ENCODE measurements around the gene CATSPERB.

DNA sequence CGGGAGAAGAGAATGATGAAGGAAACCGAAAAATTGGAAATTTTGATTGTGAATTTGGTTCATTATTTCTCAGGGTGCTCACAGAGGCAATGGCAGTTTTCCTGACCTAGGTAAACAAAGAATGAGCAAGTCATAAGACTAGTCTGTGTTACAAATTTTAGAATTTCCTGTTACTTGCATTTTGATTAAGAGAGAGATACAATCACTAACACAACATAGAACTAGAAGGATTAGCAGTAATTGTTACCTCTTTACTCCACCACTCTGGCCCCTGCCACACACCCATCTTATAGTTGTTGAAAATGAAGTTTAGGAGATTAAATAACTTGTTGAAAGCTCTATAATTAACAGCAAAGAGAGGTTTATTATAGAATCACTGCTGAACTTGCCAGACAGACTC is 62.0 kb downstream of the CATSPERB start:
- TF ChIP-seq ZNF350 (tag by site-specific recombination; IDR thresholded peaks at IDR 0.05) (no peak), ZNF121 (tag by site-specific recombination; IDR thresholded peaks at IDR 0.05) (no peak), ZNF214 (tag by site-specific recombination; IDR thresholded peaks at IDR 0.05; ENCODE audit: borderline replicate concordance) (no peak), YY2 (tag by site-specific recombination; IDR thresholded peaks at IDR 0.05) (no peak), ZNF274 (IDR thresholded peaks at IDR 0.05; ENCODE audit: low read length) (no peak), ZNF274 (tag by site-specific recombination; IDR thresholded peaks at IDR 0.05; ENCODE audit: borderline replicate concordance) (no peak), ZNF530 (tag by site-specific recombination; IDR thresholded peaks at IDR 0.05; ENCODE audit: low read depth) (no peak), ZNF292 (tag by site-specific recombination; IDR thresholded peaks at IDR 0.05; ENCODE audit: borderline replicate concordance, low read depth) (no peak), ZBTB20 (tag by site-specific recombination; IDR thresholded peaks at IDR 0.05) (no peak), MYNN (tag by site-specific recombination; IDR thresholded peaks at IDR 0.05; ENCODE audit: borderline replicate concordance) (no peak), ZFP3 (tag by site-specific recombination; IDR thresholded peaks at IDR 0.05; ENCODE audit: low read depth) (no peak)
- TF ChIP-seq, protein P1, sequence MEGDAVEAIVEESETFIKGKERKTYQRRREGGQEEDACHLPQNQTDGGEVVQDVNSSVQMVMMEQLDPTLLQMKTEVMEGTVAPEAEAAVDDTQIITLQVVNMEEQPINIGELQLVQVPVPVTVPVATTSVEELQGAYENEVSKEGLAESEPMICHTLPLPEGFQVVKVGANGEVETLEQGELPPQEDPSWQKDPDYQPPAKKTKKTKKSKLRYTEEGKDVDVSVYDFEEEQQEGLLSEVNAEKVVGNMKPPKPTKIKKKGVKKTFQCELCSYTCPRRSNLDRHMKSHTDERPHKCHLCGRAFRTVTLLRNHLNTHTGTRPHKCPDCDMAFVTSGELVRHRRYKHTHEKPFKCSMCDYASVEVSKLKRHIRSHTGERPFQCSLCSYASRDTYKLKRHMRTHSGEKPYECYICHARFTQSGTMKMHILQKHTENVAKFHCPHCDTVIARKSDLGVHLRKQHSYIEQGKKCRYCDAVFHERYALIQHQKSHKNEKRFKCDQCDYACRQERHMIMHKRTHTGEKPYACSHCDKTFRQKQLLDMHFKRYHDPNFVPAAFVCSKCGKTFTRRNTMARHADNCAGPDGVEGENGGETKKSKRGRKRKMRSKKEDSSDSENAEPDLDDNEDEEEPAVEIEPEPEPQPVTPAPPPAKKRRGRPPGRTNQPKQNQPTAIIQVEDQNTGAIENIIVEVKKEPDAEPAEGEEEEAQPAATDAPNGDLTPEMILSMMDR (tag by site-specific recombination; IDR thresholded peaks at IDR 0.05), result no peak
- TF ChIP-seq, protein P2, sequence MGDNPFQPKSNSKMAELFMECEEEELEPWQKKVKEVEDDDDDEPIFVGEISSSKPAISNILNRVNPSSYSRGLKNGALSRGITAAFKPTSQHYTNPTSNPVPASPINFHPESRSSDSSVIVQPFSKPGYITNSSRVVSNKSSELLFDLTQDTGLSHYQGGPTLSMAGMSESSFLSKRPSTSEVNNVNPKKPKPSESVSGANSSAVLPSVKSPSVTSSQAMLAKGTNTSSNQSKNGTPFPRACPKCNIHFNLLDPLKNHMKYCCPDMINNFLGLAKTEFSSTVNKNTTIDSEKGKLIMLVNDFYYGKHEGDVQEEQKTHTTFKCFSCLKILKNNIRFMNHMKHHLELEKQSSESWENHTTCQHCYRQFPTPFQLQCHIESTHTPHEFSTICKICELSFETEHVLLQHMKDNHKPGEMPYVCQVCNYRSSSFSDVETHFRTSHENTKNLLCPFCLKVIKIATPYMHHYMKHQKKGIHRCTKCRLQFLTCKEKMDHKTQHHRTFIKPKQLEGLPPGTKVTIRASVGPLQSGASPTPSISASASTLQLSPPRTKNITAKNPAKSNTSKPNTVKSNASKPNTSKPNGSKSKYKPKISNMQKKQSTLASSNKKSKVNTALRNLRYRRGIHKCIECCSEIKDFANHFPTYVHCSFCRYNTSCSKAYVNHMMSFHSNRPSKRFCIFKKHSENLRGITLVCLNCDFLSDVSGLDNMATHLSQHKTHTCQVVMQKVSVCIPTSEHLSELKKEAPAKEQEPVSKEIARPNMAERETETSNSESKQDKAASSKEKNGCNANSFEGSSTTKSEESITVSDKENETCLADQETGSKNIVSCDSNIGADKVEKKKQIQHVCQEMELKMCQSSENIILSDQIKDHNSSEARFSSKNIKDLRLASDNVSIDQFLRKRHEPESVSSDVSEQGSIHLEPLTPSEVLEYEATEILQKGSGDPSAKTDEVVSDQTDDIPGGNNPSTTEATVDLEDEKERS (tag by site-specific recombination; IDR thresholded peaks at IDR 0.05), result no peak
- TF ChIP-seq, protein P3, sequence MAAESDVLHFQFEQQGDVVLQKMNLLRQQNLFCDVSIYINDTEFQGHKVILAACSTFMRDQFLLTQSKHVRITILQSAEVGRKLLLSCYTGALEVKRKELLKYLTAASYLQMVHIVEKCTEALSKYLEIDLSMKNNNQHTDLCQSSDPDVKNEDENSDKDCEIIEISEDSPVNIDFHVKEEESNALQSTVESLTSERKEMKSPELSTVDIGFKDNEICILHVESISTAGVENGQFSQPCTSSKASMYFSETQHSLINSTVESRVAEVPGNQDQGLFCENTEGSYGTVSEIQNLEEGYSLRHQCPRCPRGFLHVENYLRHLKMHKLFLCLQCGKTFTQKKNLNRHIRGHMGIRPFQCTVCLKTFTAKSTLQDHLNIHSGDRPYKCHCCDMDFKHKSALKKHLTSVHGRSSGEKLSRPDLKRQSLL (tag by site-specific recombination; IDR thresholded peaks at IDR 0.05), result no peak

All from HEK293 (cell line).